ENCODE results near the gene THOP1.

The THOP1 gene

DNA sequence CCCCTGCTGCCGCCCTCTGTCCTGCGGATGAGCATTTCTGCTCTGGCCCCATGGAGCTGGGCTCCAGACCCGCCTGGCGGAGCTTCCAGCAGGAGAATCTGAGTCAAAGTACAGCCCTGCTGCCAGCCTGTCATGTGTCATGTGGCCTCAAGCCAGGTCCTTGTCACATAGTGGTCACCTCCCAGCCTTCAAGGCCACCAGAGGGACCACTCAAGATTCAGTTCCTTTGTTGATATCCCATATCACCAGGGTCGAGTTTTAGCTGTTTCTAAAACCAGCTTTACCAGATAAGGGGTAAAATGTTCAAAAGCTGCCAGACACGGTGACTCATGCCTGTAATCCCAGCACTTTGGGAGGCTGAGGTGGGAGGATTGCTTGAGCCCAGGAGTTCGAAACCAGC lies 13.4 kb downstream of the THOP1 start:
- no peak overlapping the region for H3K4me3 ChIP-seq (ENCODE audit: low read depth, low read length)
- H3K27me3 ChIP-seq (ENCODE audit: control insufficient read depth, insufficient read depth, low read length), result no peaks in the 10 kb centered on the region
- no peaks in the 10 kb centered on the region for H3K9me3 ChIP-seq (ENCODE audit: control insufficient read depth, insufficient read depth, low read depth, low read length)
- H3K36me3 ChIP-seq (ENCODE audit: control insufficient read depth, insufficient read depth, low read length), result peaks cover 91% of the 10 kb centered on the region
- H3K9ac ChIP-seq (ENCODE audit: low read length), result no peak overlapping the region
- H3K27ac ChIP-seq (ENCODE audit: low read depth, low read length), result no peak overlapping the region
- no peaks in the 10 kb centered on the region for H3K4me1 ChIP-seq (ENCODE audit: control insufficient read depth, insufficient read depth, low read length)

- Histone ChIP-seq H3K9me3 (ENCODE audit: control insufficient read depth, insufficient read depth, low read depth, low read length) (no peaks in the 10 kb centered on the region), H3K9ac (ENCODE audit: low read length) (no peak overlapping the region), H3K4me3 (ENCODE audit: low read depth, low read length) (no peak overlapping the region), H3K27ac (ENCODE audit: low read depth, low read length) (no peak overlapping the region), H3K27me3 (ENCODE audit: control insufficient read depth, insufficient read depth, low read length) (no peaks in the 10 kb centered on the region), H3K4me1 (ENCODE audit: control insufficient read depth, insufficient read depth, low read length) (no peaks in the 10 kb centered on the region), H3K36me3 (ENCODE audit: control insufficient read depth, insufficient read depth, low read length) (peaks cover 90% of the 10 kb centered on the region)
Measured at GRCh38 chr19:2799273-2800020, 14.1 kb downstream of the THOP1 start.

GRCh38 chr19:2800506-2800905 lies 15.2 kb downstream of the THOP1 start:
- Histone ChIP-seq H3K9me3 (ENCODE audit: control insufficient read depth, insufficient read depth, low read depth, low read length) (no peaks in the 10 kb centered on the region), H3K4me3 (ENCODE audit: low read depth, low read length) (no peak overlapping the region), H3K27me3 (ENCODE audit: control insufficient read depth, insufficient read depth, low read length) (no peaks in the 10 kb centered on the region), H3K27ac (ENCODE audit: low read depth, low read length) (no peak overlapping the region), H3K9ac (ENCODE audit: low read length) (no peak overlapping the region), H3K36me3 (ENCODE audit: control insufficient read depth, insufficient read depth, low read length) (peaks cover 92% of the 10 kb centered on the region), H3K4me1 (ENCODE audit: control insufficient read depth, insufficient read depth, low read length) (no peaks in the 10 kb centered on the region)

DNA sequence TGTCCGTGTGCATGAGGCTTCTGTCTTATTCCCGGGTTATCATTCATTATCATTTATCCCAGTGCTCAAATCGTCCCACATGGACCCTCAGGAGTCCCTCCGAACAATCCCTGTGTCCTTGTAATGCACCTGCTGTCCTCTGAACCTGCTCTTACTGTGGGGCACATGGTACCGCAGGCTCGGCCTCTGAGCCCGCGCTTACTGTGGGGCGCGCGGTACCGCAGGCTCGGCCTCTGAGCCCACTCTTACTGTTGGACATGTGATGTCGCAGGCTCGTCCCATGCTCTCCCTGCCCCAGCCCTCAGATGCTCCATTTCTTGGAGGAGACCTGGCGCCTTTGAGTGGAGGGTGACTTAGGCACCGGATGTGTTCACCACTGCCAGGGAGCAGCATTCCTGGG lies 17.5 kb downstream of the THOP1 start:
- Histone ChIP-seq H3K9ac (ENCODE audit: low read length) (no peak overlapping the region), H3K9me3 (ENCODE audit: control insufficient read depth, insufficient read depth, low read depth, low read length) (no peaks in the 10 kb centered on the region), H3K4me3 (ENCODE audit: low read depth, low read length) (no peak overlapping the region), H3K4me1 (ENCODE audit: control insufficient read depth, insufficient read depth, low read length) (no peaks in the 10 kb centered on the region), H3K27me3 (ENCODE audit: control insufficient read depth, insufficient read depth, low read length) (no peaks in the 10 kb centered on the region), H3K27ac (ENCODE audit: low read depth, low read length) (no peak overlapping the region), H3K36me3 (ENCODE audit: control insufficient read depth, insufficient read depth, low read length) (peaks cover 89% of the 10 kb centered on the region)

GRCh38 chr19:2803486-2804155 lies 18.3 kb downstream of the THOP1 start:
- no peaks in the 10 kb centered on the region for H3K27me3 ChIP-seq (ENCODE audit: control insufficient read depth, insufficient read depth, low read length)
- peaks cover 91% of the 10 kb centered on the region for H3K36me3 ChIP-seq (ENCODE audit: control insufficient read depth, insufficient read depth, low read length)
- H3K9me3 ChIP-seq (ENCODE audit: control insufficient read depth, insufficient read depth, low read depth, low read length), result no peaks in the 10 kb centered on the region
- H3K9ac ChIP-seq (ENCODE audit: low read length), result no peak overlapping the region
- no peak overlapping the region for H3K4me3 ChIP-seq (ENCODE audit: low read depth, low read length)
- no peaks in the 10 kb centered on the region for H3K4me1 ChIP-seq (ENCODE audit: control insufficient read depth, insufficient read depth, low read length)
- no peak overlapping the region for H3K27ac ChIP-seq (ENCODE audit: low read depth, low read length)

DNA sequence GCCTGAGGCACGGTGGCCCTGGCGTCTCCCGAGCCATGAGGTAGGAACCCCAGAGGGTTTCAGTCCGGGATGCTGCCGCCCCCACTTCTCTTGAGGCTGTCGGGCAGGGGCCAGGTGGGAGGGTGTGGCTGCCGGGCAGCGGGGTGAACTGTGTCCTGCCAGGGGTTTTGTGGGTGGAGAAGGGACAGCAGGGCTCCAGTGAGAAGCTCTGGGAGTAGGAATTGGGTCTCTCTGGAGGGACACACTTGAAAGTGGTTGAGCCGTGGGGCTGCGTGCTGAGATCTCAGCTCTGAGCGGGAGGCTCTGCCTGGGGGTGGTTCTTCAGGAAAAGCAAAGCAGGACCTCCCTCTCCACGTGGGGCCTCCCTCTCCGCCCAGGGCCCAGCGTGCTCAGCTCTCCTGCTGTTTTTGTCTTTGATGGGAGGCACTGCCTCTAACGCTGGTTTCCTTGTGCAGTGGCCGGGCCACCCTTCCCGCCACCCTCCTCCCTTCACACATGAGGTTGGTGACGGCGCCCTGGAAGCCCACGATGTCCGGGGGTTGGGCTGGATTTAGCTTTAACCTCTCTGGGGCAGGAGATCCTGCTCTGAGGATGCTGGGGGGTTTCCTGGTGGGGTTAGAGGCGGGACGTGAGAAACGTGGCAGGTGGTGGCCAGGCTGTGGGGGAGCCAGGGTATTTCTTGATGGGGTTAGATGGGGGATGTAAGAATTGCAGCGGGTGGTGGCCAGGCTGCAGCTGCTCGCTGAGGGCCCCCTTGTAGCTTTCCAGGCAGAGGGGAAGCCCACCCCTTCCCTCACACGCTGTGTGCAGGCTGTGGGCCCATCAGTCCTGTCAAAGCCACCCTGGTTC lies 19.1 kb downstream of the THOP1 start:
- no peaks in the 10 kb centered on the region for H3K4me1 ChIP-seq (ENCODE audit: control insufficient read depth, insufficient read depth, low read length)
- H3K4me3 ChIP-seq (ENCODE audit: low read depth, low read length), result no peak overlapping the region
- no peak overlapping the region for H3K27ac ChIP-seq (ENCODE audit: low read depth, low read length)
- no peaks in the 10 kb centered on the region for H3K27me3 ChIP-seq (ENCODE audit: control insufficient read depth, insufficient read depth, low read length)
- H3K9me3 ChIP-seq (ENCODE audit: control insufficient read depth, insufficient read depth, low read depth, low read length), result no peaks in the 10 kb centered on the region
- no peak overlapping the region for H3K9ac ChIP-seq (ENCODE audit: low read length)
- peaks cover 92% of the 10 kb centered on the region for H3K36me3 ChIP-seq (ENCODE audit: control insufficient read depth, insufficient read depth, low read length)

GRCh38 chr19:2805261-2805900 lies 20.1 kb downstream of the THOP1 start:
- Histone ChIP-seq H3K36me3 (ENCODE audit: control insufficient read depth, insufficient read depth, low read length) (peaks cover 94% of the 10 kb centered on the region), H3K27ac (ENCODE audit: low read depth, low read length) (no peak overlapping the region), H3K27me3 (ENCODE audit: control insufficient read depth, insufficient read depth, low read length) (no peaks in the 10 kb centered on the region), H3K4me1 (ENCODE audit: control insufficient read depth, insufficient read depth, low read length) (no peaks in the 10 kb centered on the region), H3K9ac (ENCODE audit: low read length) (no peak overlapping the region), H3K9me3 (ENCODE audit: control insufficient read depth, insufficient read depth, low read depth, low read length) (no peaks in the 10 kb centered on the region), H3K4me3 (ENCODE audit: low read depth, low read length) (no peak overlapping the region)

GRCh38 chr19:2805991-2806649 lies 20.8 kb downstream of the THOP1 start:
- Histone ChIP-seq H3K4me1 (ENCODE audit: control insufficient read depth, insufficient read depth, low read length) (no peaks in the 10 kb centered on the region), H3K27ac (ENCODE audit: low read depth, low read length) (no peak overlapping the region), H3K9me3 (ENCODE audit: control insufficient read depth, insufficient read depth, low read depth, low read length) (no peaks in the 10 kb centered on the region), H3K4me3 (ENCODE audit: low read depth, low read length) (no peak overlapping the region), H3K9ac (ENCODE audit: low read length) (no peak overlapping the region), H3K27me3 (ENCODE audit: control insufficient read depth, insufficient read depth, low read length) (no peaks in the 10 kb centered on the region), H3K36me3 (ENCODE audit: control insufficient read depth, insufficient read depth, low read length) (peaks cover 94% of the 10 kb centered on the region)

GRCh38 chr19:2806736-2807378 lies 21.6 kb downstream of the THOP1 start:
- H3K4me1 ChIP-seq (ENCODE audit: control insufficient read depth, insufficient read depth, low read length), result no peaks in the 10 kb centered on the region
- no peaks in the 10 kb centered on the region for H3K27me3 ChIP-seq (ENCODE audit: control insufficient read depth, insufficient read depth, low read length)
- H3K27ac ChIP-seq (ENCODE audit: low read depth, low read length), result no peak overlapping the region
- H3K9me3 ChIP-seq (ENCODE audit: control insufficient read depth, insufficient read depth, low read depth, low read length), result no peaks in the 10 kb centered on the region
- H3K4me3 ChIP-seq (ENCODE audit: low read depth, low read length), result no peak overlapping the region
- H3K9ac ChIP-seq (ENCODE audit: low read length), result no peak overlapping the region
- peaks cover 94% of the 10 kb centered on the region for H3K36me3 ChIP-seq (ENCODE audit: control insufficient read depth, insufficient read depth, low read length)

Data from HUES6 (cell line).